ENCODE measurements around the gene TUBB. TPM values are rescaled to one million over a fixed set of nuclear protein-coding genes. Genes with fewer than 3 reads are reported as not detected.
A peak's percentile ranks its signal among the peaks of the same experiment; 100 is the strongest.

TUBB gene
- total and polyA plus RNA-seq, 9 of the 15 experiments (the other 6 are each of a cell fraction or from before 2014, with no cell fraction given), result 971 to 2,870 (median 1,478) TPM

GRCh38 chr6:30721198-30722024 is 1.3 kb downstream of the TUBB start (continued):
- TF ChIP-seq USF2 (CRISPR knock-in tag; IDR thresholded peaks at IDR 0.05) (peak; percentile 99), PRMT5 (CRISPR knock-in tag; IDR thresholded peaks at IDR 0.05) (no peak), ZNF77 (CRISPR knock-in tag; IDR thresholded peaks at IDR 0.05) (no peak), HNRNPH1 (optimal IDR thresholded peaks at IDR 0.05; ENCODE audit: low read depth, low read length) (peak; percentile 88), MAFF (IDR thresholded peaks at IDR 0.05; ENCODE audit: low read length) (no peak; the same call in 1 of the 2 replicates), YY1 (IDR thresholded peaks at IDR 0.05; ENCODE audit: borderline replicate concordance in 1 of 3, control insufficient read depth in 1 of 3, extremely low read depth in 1 of 3, insufficient read depth in 3 of 3, insufficient read length in 1 of 3, insufficient replicate concordance in 2 of 3, low read depth in 1 of 3, low read length in 2 of 3) (peak in 1 of 3 experiments; percentile 60), ESRRB (CRISPR knock-in tag; IDR thresholded peaks at IDR 0.05; ENCODE audit: borderline replicate concordance) (peak; percentile 28; the same call in 1 of the 2 replicates), NBN (IDR thresholded peaks at IDR 0.05; ENCODE audit: low read depth) (0 out of 2 replicates have a peak, but pooled peaks have one; percentile 30), CBFA2T3 (IDR thresholded peaks at IDR 0.05) (no peak), ZNF316 (IDR thresholded peaks at IDR 0.05) (no peak), ELF2 (CRISPR knock-in tag; IDR thresholded peaks at IDR 0.05) (no peak), MNT (conservative IDR thresholded peaks at IDR 0.05) (peak; percentile 97 to 98), EHMT2 (IDR thresholded peaks at IDR 0.05) (no peak), FIP1L1 (IDR thresholded peaks at IDR 0.05; ENCODE audit: low read depth, low read length, poor library complexity, severe bottlenecking) (no peak)
- TF ChIP-seq, protein P1, sequence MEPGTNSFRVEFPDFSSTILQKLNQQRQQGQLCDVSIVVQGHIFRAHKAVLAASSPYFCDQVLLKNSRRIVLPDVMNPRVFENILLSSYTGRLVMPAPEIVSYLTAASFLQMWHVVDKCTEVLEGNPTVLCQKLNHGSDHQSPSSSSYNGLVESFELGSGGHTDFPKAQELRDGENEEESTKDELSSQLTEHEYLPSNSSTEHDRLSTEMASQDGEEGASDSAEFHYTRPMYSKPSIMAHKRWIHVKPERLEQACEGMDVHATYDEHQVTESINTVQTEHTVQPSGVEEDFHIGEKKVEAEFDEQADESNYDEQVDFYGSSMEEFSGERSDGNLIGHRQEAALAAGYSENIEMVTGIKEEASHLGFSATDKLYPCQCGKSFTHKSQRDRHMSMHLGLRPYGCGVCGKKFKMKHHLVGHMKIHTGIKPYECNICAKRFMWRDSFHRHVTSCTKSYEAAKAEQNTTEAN (CRISPR knock-in tag; IDR thresholded peaks at IDR 0.05), result peak; percentile 69; the same call in 1 of the 2 replicates
- TF ChIP-seq, protein P2, sequence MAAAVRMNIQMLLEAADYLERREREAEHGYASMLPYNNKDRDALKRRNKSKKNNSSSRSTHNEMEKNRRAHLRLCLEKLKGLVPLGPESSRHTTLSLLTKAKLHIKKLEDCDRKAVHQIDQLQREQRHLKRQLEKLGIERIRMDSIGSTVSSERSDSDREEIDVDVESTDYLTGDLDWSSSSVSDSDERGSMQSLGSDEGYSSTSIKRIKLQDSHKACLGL (CRISPR knock-in tag; IDR thresholded peaks at IDR 0.05; ENCODE audit: borderline replicate concordance, poor library complexity, severe bottlenecking), result peak; percentile 80
- TF ChIP-seq, protein P3, sequence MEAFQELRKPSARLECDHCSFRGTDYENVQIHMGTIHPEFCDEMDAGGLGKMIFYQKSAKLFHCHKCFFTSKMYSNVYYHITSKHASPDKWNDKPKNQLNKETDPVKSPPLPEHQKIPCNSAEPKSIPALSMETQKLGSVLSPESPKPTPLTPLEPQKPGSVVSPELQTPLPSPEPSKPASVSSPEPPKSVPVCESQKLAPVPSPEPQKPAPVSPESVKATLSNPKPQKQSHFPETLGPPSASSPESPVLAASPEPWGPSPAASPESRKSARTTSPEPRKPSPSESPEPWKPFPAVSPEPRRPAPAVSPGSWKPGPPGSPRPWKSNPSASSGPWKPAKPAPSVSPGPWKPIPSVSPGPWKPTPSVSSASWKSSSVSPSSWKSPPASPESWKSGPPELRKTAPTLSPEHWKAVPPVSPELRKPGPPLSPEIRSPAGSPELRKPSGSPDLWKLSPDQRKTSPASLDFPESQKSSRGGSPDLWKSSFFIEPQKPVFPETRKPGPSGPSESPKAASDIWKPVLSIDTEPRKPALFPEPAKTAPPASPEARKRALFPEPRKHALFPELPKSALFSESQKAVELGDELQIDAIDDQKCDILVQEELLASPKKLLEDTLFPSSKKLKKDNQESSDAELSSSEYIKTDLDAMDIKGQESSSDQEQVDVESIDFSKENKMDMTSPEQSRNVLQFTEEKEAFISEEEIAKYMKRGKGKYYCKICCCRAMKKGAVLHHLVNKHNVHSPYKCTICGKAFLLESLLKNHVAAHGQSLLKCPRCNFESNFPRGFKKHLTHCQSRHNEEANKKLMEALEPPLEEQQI (IDR thresholded peaks at IDR 0.05), result no peak
- TF ChIP-seq, protein P4, sequence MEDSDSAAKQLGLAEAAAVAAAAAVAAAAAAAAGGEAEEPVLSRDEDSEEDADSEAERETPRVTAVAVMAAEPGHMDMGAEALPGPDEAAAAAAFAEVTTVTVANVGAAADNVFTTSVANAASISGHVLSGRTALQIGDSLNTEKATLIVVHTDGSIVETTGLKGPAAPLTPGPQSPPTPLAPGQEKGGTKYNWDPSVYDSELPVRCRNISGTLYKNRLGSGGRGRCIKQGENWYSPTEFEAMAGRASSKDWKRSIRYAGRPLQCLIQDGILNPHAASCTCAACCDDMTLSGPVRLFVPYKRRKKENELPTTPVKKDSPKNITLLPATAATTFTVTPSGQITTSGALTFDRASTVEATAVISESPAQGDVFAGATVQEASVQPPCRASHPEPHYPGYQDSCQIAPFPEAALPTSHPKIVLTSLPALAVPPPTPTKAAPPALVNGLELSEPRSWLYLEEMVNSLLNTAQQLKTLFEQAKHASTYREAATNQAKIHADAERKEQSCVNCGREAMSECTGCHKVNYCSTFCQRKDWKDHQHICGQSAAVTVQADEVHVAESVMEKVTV (CRISPR knock-in tag; IDR thresholded peaks at IDR 0.05), result peak; percentile 10; the same call in 1 of the 2 replicates

Data from K562 (cell line).